ENCODE data around the gene UQCRFS1.

The UQCRFS1 gene

GRCh38 chr19:29194658-29195057 is 18.3 kb downstream of the UQCRFS1 start:
- Histone ChIP-seq H3K4me1 (ENCODE audit: control insufficient read depth, insufficient read depth, low read length, unreplicated experiment) (no peaks in the 10 kb centered on the region), H3K27ac (ENCODE audit: low read depth, low read length) (no peak overlapping the region), H2AFZ (ENCODE audit: low read length, unreplicated experiment) (no peak overlapping the region), H3K27me3 (ENCODE audit: insufficient read depth, low read length) (peaks cover 9% of the 10 kb centered on the region; the same call in 1 of the 2 replicates), H3K79me2 (ENCODE audit: control insufficient read depth, insufficient read depth, low read length, unreplicated experiment) (no peaks in the 10 kb centered on the region), H3K36me3 (ENCODE audit: insufficient read depth, low read length) (no peaks in the 10 kb centered on the region), H3K4me3 (ENCODE audit: low read depth, low read length) (no peak overlapping the region)

GRCh38 chr19:29193155-29193554 is 19.8 kb downstream of the UQCRFS1 start:
- Histone ChIP-seq H3K27ac (ENCODE audit: low read depth, low read length) (no peak overlapping the region), H3K79me2 (ENCODE audit: control insufficient read depth, insufficient read depth, low read length, unreplicated experiment) (no peaks in the 10 kb centered on the region), H3K4me3 (ENCODE audit: low read depth, low read length) (no peak overlapping the region), H3K27me3 (ENCODE audit: insufficient read depth, low read length) (peaks cover 9% of the 10 kb centered on the region; the same call in 1 of the 2 replicates), H3K4me1 (ENCODE audit: control insufficient read depth, insufficient read depth, low read length, unreplicated experiment) (no peaks in the 10 kb centered on the region), H3K36me3 (ENCODE audit: insufficient read depth, low read length) (no peaks in the 10 kb centered on the region), H2AFZ (ENCODE audit: low read length, unreplicated experiment) (no peak overlapping the region)

DNA sequence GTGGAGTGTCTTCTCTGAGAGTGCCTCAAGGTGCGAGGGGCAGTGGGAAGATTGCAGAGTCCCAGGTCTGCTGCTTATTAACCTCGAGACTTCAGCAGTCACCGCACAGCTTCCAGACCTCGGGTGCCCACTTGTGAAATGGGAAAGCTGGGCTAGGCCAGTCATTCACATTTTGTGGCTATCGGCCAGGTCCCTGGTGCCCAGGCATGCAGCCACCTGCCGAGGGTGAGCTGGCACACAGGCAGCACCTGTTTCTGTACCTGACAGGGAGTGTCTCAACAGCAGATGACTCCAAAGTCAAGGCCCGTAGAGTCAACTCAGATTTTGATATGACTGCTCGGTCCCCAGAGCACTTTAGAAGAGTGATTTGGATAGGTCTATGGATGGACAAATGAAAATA is 21.9 kb downstream of the UQCRFS1 start:
- Histone ChIP-seq H3K36me3 (ENCODE audit: insufficient read depth, low read length) (no peaks in the 10 kb centered on the region), H3K79me2 (ENCODE audit: control insufficient read depth, insufficient read depth, low read length, unreplicated experiment) (no peaks in the 10 kb centered on the region), H3K4me1 (ENCODE audit: control insufficient read depth, insufficient read depth, low read length, unreplicated experiment) (no peaks in the 10 kb centered on the region), H3K4me3 (ENCODE audit: low read depth, low read length) (no peak overlapping the region), H2AFZ (ENCODE audit: low read length, unreplicated experiment) (no peak overlapping the region), H3K27me3 (ENCODE audit: insufficient read depth, low read length) (peaks cover 15% of the 10 kb centered on the region; the same call in 1 of the 2 replicates), H3K27ac (ENCODE audit: low read depth, low read length) (no peak overlapping the region)

DNA sequence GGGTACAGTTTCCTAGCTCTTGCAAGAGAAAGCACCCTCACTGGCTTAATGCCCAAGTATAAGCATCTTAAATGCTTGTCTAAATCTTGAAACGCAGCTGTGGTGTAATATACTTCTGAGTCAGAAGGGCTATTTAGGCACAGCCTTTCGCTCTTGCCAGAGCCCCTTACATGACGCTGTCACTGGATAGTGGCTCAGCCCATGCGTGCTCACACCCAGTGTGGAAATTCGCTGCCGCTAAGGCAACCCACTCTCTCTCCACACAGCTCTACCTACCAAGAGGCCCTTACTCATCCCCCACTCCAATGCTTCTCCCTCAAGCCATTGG is 24.0 kb downstream of the UQCRFS1 start:
- H3K4me1 ChIP-seq (ENCODE audit: control insufficient read depth, insufficient read depth, low read length, unreplicated experiment): no peaks in the 10 kb centered on the region
- peaks cover 6% of the 10 kb centered on the region; the same call in 1 of the 2 replicates for H3K27me3 ChIP-seq (ENCODE audit: insufficient read depth, low read length)
- H3K27ac ChIP-seq (ENCODE audit: low read depth, low read length): no peak overlapping the region
- no peak overlapping the region for H3K4me3 ChIP-seq (ENCODE audit: low read depth, low read length)
- H2AFZ ChIP-seq (ENCODE audit: low read length, unreplicated experiment): no peak overlapping the region
- no peaks in the 10 kb centered on the region for H3K79me2 ChIP-seq (ENCODE audit: control insufficient read depth, insufficient read depth, low read length, unreplicated experiment)
- H3K36me3 ChIP-seq (ENCODE audit: insufficient read depth, low read length): no peaks in the 10 kb centered on the region

DNA sequence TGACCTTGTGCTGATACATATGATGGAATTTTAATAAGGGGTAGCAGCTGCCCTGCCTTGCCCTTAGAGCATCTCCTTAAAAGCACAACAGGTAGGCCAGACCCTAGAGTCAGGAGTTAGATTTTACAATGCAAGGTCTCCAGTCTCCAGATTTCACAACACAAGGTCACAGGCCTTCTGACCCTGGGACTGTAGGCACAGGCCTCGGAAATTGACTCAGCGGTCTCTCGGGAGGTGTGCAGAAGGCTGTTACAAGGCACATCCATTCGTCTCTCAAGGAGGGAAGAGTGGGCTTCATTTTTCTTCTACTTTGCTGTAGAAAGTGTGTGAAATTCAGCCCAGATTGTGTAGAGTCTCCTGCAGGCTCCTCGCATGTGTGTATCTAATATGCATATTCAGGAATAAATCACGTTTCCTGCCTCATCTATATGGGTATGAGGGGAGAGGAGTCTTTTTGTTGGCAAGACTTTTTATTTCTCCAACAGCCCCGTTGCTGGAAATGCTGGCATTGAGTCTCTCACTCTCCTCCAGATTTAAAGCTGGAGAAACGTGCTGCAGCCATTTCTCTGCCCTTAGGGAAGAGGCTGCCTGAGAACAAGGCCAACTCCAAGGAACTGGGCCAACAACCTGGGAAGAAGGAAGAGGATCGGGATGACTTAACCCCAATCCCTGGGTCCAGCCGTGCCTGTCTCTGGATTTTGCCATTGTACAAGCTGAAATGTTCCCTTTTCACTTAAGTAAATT is 24.5 kb downstream of the UQCRFS1 start:
- Histone ChIP-seq H3K4me1 (ENCODE audit: control insufficient read depth, insufficient read depth, low read length, unreplicated experiment) (no peaks in the 10 kb centered on the region), H3K79me2 (ENCODE audit: control insufficient read depth, insufficient read depth, low read length, unreplicated experiment) (no peaks in the 10 kb centered on the region), H3K27ac (ENCODE audit: low read depth, low read length) (no peak overlapping the region), H2AFZ (ENCODE audit: low read length, unreplicated experiment) (no peak overlapping the region), H3K36me3 (ENCODE audit: insufficient read depth, low read length) (no peaks in the 10 kb centered on the region), H3K4me3 (ENCODE audit: low read depth, low read length) (no peak overlapping the region), H3K27me3 (ENCODE audit: insufficient read depth, low read length) (peaks cover 6% of the 10 kb centered on the region; the same call in 1 of the 2 replicates)

DNA sequence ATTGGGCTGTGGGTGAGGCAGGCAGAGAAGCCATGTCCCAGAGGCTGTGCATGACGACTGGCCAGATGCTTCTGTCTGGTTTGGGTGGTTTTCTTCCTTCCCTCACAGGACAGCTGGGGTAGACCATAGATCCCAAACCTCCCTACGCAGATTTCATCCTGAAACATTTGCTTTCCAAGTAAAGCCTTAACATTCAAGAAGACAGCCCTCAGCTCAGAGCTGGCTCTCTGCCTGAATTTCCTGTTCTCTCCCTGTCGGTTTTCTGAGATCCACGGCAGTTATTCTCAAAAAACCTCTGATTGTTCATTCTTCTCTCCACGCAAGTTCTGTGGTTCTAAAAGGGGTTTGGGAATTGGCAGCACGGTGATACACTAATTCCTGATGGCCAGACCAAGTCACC is 25.3 kb downstream of the UQCRFS1 start:
- H3K36me3 ChIP-seq (ENCODE audit: insufficient read depth, low read length): no peaks in the 10 kb centered on the region
- H3K4me1 ChIP-seq (ENCODE audit: control insufficient read depth, insufficient read depth, low read length, unreplicated experiment): no peaks in the 10 kb centered on the region
- H3K27ac ChIP-seq (ENCODE audit: low read depth, low read length): no peak overlapping the region
- H3K79me2 ChIP-seq (ENCODE audit: control insufficient read depth, insufficient read depth, low read length, unreplicated experiment): no peaks in the 10 kb centered on the region
- H3K4me3 ChIP-seq (ENCODE audit: low read depth, low read length): no peak overlapping the region
- peaks cover 6% of the 10 kb centered on the region; the same call in 1 of the 2 replicates for H3K27me3 ChIP-seq (ENCODE audit: insufficient read depth, low read length)
- no peak overlapping the region for H2AFZ ChIP-seq (ENCODE audit: low read length, unreplicated experiment)

- Histone ChIP-seq H3K36me3 (ENCODE audit: insufficient read depth, low read length) (no peaks in the 10 kb centered on the region), H3K79me2 (ENCODE audit: control insufficient read depth, insufficient read depth, low read length, unreplicated experiment) (no peaks in the 10 kb centered on the region), H3K27me3 (ENCODE audit: insufficient read depth, low read length) (peaks cover 6% of the 10 kb centered on the region; the same call in 1 of the 2 replicates), H3K4me1 (ENCODE audit: control insufficient read depth, insufficient read depth, low read length, unreplicated experiment) (no peaks in the 10 kb centered on the region), H3K4me3 (ENCODE audit: low read depth, low read length) (no peak overlapping the region), H2AFZ (ENCODE audit: low read length, unreplicated experiment) (no peak overlapping the region), H3K27ac (ENCODE audit: low read depth, low read length) (no peak overlapping the region)
These were observed 27.5 kb downstream of the UQCRFS1 start for GRCh38 chr19:29185427-29185826.

DNA sequence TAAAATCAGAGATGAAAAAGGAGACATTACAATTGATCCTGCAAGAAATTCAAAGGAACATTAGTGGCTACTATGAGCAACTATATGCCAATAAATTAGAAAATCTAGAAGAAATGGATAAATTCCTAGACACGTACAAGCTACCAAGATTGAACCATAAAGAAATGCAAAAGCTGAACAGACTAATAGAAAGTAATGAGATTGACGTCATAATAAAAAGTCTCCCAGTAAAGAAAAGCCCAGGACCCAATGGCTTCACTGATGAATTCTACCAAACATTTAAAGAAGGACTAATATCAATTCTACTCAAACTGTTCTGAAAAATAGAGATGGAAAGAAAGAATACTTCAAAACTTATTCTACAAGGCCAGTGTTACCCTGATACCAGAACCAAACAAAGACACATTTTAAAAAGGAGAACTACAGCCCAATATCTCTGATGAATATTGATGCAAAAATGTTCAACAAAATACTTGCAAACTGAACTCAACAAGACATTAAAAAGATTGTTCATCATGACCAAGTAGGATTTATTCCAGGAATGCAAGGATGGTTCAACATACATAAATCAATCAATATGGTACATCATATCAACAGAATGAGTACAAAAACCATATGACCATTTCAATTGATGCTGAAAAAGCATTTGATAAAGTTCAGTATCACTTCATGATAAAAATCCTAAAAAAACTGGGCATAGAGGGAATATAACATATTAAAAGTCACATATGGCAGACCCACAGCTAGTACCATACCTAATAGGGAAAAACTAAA is 35.8 kb downstream of the UQCRFS1 start:
- Histone ChIP-seq H3K27me3 (ENCODE audit: insufficient read depth, low read length) (no peaks in the 10 kb centered on the region), H3K4me1 (ENCODE audit: control insufficient read depth, insufficient read depth, low read length, unreplicated experiment) (no peaks in the 10 kb centered on the region), H3K27ac (ENCODE audit: low read depth, low read length) (no peak overlapping the region), H2AFZ (ENCODE audit: low read length, unreplicated experiment) (no peak overlapping the region), H3K4me3 (ENCODE audit: low read depth, low read length) (no peak overlapping the region), H3K79me2 (ENCODE audit: control insufficient read depth, insufficient read depth, low read length, unreplicated experiment) (no peaks in the 10 kb centered on the region), H3K36me3 (ENCODE audit: insufficient read depth, low read length) (no peaks in the 10 kb centered on the region)

- H2AFZ ChIP-seq (ENCODE audit: low read length, unreplicated experiment): no peak overlapping the region
- no peaks in the 10 kb centered on the region for H3K79me2 ChIP-seq (ENCODE audit: control insufficient read depth, insufficient read depth, low read length, unreplicated experiment)
- no peaks in the 10 kb centered on the region for H3K27me3 ChIP-seq (ENCODE audit: insufficient read depth, low read length)
- H3K27ac ChIP-seq (ENCODE audit: low read depth, low read length): no peak overlapping the region
- H3K4me3 ChIP-seq (ENCODE audit: low read depth, low read length): no peak overlapping the region
- H3K36me3 ChIP-seq (ENCODE audit: insufficient read depth, low read length): no peaks in the 10 kb centered on the region
- no peaks in the 10 kb centered on the region for H3K4me1 ChIP-seq (ENCODE audit: control insufficient read depth, insufficient read depth, low read length, unreplicated experiment)
These were observed 39.1 kb downstream of the UQCRFS1 start for GRCh38 chr19:29173896-29174295.

- Histone ChIP-seq H3K4me3 (ENCODE audit: low read depth, low read length) (no peak overlapping the region), H3K36me3 (ENCODE audit: insufficient read depth, low read length) (no peaks in the 10 kb centered on the region), H2AFZ (ENCODE audit: low read length, unreplicated experiment) (no peak overlapping the region), H3K27me3 (ENCODE audit: insufficient read depth, low read length) (no peaks in the 10 kb centered on the region), H3K27ac (ENCODE audit: low read depth, low read length) (no peak overlapping the region), H3K4me1 (ENCODE audit: control insufficient read depth, insufficient read depth, low read length, unreplicated experiment) (no peaks in the 10 kb centered on the region), H3K79me2 (ENCODE audit: control insufficient read depth, insufficient read depth, low read length, unreplicated experiment) (no peaks in the 10 kb centered on the region)
These were observed 40.6 kb downstream of the UQCRFS1 start for GRCh38 chr19:29172302-29172701.

GRCh38 chr19:29171525-29171924 is 41.4 kb downstream of the UQCRFS1 start:
- Histone ChIP-seq H3K79me2 (ENCODE audit: control insufficient read depth, insufficient read depth, low read length, unreplicated experiment) (no peaks in the 10 kb centered on the region), H3K27me3 (ENCODE audit: insufficient read depth, low read length) (no peaks in the 10 kb centered on the region), H3K4me1 (ENCODE audit: control insufficient read depth, insufficient read depth, low read length, unreplicated experiment) (no peaks in the 10 kb centered on the region), H3K4me3 (ENCODE audit: low read depth, low read length) (no peak overlapping the region), H2AFZ (ENCODE audit: low read length, unreplicated experiment) (no peak overlapping the region), H3K27ac (ENCODE audit: low read depth, low read length) (no peak overlapping the region), H3K36me3 (ENCODE audit: insufficient read depth, low read length) (no peaks in the 10 kb centered on the region)

Measured in ACC112 (cell line).